Stimulated activated CD8-positive, alpha-beta memory T cell treated with anti-CD3 and anti-CD28 coated beads, Interleukin-4, amount 100 ng/mL, for 1 hour (primary cell): Measurements from ENCODE around the gene PIP5K1B.

Experiments used
- DNase-seq, 2 donors: peaks; one replicate each; pipeline ENCODE4 v3.0.0-alpha.2; 2020; ENCODE audit warnings: low read depth in 2 of 2, low spot score in 1 of 2

The PIP5K1B gene

DNA sequence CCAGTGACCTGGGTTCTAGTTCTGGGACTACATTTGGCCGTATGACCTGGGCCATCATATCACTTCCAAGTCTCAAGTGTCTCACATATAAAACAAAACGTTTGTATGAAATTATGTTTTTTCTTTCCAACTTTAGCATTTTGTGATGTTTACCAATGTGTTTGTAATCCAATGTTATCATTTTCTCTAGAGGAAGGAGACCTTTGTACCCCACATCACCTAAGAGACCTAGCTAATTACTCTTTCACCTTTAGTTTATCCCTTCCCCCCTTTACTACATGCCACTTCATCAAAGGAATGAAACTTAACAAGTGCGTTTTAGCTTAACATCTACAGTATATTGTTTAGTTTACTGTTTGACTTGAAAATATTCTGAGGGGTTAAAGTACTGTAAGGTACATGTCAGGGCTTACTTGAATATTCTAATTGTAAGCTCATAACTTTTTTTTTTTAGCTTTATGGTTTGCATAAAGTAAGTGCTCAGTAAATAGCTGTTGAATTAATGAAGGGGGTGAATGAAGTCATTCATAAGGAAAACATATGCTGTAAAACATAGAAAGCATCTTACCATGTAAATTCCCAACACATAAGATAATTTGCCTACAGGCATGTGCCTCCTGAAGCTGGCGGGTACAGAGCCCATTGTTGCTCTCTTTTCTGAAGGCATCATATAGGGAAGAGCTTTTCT, 2.9 kb downstream of the PIP5K1B start:
- no peak for DNase-seq

GRCh38 chr9:68708513-68708912, 3.5 kb downstream of the PIP5K1B start:
- no peak for DNase-seq

- DNase-seq = no peak
Observed at GRCh38 chr9:68709291-68710110, 4.5 kb downstream of the PIP5K1B start.

GRCh38 chr9:68710111-68710471, 5.1 kb downstream of the PIP5K1B start:
- no peak for DNase-seq

GRCh38 chr9:68711281-68711680, 6.2 kb downstream of the PIP5K1B start:
- DNase-seq = no peak

DNA sequence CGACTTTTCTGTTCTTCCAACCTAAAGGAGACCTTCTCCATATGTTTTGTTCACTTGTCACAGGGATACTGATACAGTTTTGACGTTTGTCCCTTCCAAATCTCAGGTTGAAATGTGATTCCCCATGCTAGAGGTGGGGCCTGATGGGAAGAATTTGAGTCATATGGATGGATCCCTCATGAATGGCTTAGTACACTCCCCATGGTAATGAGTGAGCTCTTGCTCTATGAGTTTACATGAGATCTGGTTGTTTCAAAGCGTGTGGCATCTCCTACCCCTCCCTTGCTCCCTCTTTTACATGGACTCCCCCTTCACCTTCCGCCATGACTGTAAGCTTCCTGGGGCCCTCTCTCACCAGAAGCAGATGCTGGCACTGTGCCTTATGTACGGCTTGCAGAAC, 6.9 kb downstream of the PIP5K1B start:
- no peak for DNase-seq

DNA sequence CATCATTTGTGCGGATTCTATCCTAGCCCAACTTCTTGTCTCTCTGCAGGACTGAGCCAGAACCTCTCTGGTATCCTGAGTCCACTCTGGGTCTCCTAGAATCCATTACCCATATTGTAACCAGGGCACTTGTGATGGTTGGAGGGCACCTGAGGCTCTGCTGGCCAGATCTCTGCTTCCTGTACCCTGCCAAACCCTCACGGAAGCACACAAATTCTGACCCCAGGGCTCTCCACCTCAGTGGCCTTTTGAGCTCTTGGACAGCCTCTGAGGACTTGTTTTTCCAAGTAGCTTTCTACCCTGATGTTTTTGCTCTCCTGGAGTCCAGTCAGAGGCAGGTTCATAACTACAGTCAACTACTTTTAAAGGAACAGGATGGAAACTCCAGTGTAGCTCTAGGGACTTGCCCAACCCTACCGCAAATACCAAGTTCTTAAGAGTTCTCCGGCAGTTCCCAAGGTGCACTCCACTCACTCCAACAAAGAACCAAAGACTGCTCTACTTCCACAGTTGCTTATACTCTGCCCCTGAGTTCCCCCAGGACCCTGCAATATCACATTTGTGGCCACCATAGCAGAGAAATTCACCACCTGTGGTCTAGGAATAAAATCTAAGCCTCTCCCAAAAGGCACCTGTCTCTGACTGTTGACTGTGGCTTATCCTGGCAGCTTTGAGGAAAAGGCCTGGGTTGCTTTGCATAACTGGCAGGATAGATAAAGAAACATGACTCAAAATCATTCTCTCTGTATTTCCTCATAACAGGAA, 9.6 kb downstream of the PIP5K1B start:
- DNase-seq = no peak

DNA sequence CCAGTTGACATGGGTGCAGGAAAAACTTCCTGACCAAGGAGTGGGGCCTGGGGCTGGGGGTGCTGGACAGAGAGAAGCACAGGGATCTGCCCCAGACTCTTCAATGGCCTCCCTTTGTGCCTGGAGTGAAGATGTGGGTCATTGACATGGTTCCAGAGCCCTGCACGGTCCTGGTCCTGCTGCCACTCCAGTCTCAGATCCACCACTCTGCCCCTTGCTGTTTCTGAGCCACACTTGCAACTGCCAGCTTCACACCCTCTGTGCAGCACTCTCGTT, 10.1 kb downstream of the PIP5K1B start:
- DNase-seq = no peak

- DNase-seq = no peak
Observed at GRCh38 chr9:68717552-68718443, 12.8 kb downstream of the PIP5K1B start.

DNA sequence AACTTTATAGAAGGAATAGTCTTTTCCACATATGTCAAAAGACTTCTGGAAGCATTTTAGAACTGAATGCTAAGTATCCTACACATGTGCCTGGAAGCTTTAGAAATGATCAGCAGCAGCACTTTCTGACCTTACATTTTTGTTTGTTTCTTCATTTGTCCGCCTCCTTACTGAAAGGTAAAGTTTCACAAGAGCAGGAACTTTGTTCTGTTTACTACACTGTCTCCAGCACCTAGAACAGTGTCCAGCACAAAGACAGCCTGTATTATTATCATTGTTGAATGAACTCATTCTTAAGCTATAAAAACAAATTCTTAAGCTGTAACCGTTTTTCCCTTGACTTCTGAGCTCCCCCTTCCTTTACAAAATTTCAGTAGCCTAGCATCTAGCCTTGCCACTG, 14.8 kb downstream of the PIP5K1B start:
- DNase-seq = no peak

- no peak for DNase-seq
Observed at GRCh38 chr9:68720656-68721313, 15.7 kb downstream of the PIP5K1B start.

- DNase-seq = no peak
Observed at GRCh38 chr9:68721666-68722330, 16.8 kb downstream of the PIP5K1B start.

DNA sequence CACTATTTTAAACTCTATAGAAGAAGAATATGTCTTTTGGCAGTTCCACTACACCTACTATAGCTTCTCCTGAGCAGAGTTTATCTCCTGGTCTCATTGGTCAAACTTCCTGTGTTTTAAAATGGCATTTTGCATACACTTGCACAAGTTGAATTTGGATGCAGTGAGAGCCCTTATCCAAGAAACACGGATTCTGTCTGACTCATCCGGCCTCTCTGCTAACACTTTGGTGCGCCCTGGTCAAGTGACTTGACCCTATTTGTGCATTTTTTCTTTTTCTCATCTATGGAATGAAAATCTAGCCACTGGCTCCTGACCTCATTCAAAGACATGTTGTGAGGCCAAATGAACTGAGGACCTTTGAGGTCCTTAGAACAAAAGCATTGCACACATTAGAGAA, 20.0 kb downstream of the PIP5K1B start:
- DNase-seq = no peak

DNA sequence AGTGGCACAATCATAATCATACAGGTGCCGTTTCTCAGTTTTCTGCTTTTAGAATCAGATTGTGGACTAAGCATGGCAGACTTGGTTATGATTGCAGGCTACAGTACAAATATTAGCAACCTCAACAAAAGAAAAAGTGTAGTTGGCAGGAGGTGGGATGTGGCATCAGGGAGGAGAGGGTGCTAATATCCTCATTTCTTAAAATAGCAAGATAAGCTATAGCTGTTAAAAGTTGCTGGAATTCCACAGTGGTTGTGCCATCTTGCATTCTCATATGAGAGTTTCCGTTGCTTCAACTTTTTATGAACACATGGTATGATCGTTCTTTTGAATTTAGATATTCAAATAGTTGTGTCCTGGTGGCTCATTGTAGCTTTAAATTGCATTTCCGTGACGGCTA, 21.4 kb downstream of the PIP5K1B start:
- no peak for DNase-seq

DNA sequence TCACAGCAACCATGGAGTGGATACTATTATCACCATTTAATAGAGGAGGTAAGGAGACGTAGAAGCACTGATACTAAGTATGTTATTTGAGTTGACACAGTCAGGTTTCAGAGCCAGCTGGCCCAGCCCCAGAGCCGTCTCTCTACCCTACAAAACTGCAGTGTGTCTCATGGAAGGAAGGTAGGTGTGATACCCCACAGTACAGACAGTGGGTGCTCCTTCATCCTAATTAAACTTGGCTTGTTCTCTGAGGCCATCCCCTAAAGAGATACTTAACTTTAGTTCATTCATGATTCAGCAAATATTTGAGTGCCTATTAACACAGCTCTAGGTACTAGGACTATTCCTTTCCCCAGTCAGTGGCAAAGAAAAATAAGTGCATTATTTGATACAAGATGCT, 22.6 kb downstream of the PIP5K1B start:
- DNase-seq = no peak

DNA sequence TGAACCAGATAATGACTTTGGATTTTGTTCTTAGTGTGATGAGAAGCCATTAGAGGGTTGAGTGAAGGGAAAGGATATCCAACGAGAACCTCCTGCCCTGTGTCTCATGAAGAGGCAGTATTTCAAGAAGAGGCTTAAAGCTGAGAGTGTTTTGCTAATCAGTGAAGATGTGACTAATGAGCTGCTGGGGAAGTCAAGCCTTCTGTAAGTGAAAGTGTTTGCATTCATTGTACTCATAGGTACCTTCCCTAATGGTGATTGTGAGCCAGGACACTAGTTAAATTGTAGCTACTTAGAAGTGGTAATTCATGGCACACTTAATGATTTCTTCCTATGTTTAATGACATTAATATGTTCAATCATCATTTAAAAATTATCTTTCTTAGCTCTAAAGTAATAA, 23.7 kb downstream of the PIP5K1B start:
- no peak for DNase-seq

- no peak for DNase-seq
Observed at GRCh38 chr9:68730570-68731235, 25.7 kb downstream of the PIP5K1B start.

- DNase-seq = no peak
Observed at GRCh38 chr9:68731857-68732256, 26.8 kb downstream of the PIP5K1B start.

DNA sequence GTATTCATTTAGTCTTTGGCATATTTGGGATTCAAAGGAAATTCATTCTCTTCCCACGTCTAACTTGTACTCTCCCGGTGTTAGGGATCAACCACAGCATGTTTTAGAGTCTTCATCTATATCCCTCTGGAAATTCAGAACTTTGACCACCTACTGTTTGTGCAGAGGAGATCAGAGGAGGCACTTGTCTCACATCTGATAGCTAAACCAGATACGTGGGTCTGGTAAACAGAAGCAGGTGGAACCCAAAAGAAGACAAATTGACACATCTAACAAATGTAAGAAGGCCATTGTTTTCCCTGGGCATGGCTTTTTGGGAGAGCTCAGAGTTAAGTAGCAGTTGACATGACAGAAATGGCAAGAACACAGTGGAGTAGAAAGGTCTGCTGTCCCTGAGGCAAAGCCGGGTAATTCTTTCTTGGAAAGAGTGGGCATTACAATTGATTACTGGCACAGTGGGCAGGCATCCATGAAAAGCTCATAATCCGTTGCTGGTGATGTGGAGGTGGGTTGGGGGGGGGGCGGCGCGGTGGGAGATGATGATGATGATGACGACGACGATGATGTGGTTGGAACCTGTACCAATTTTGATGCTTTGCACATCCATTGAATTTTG, 27.5 kb downstream of the PIP5K1B start:
- no peak for DNase-seq
